GM18499 (cell line): ENCODE results near the gene WDFY2.

Source experiments
- ATAC-seq: cut with Tn5 transposase; IDR thresholded peaks from one replicate; pipeline ENCODE4 v1.9.1; 2021; ENCODE audit warnings: moderate number of reproducible peaks; ENCODE audit not compliant: insufficient read depth, unreplicated experiment

Gene WDFY2

GRCh38 chr13:51599444-51600176, 15.3 kb downstream of the WDFY2 start:
- no peak for ATAC-seq

- ATAC-seq, result no peak
These were observed 16.4 kb downstream of the WDFY2 start for GRCh38 chr13:51600703-51601102.

- no peak for ATAC-seq
These were observed 17.6 kb downstream of the WDFY2 start for GRCh38 chr13:51601601-51602565.

GRCh38 chr13:51603716-51604115, 19.5 kb downstream of the WDFY2 start:
- ATAC-seq, result no peak

GRCh38 chr13:51605698-51606097, 21.4 kb downstream of the WDFY2 start:
- ATAC-seq, result no peak

- ATAC-seq, result no peak
These were observed 22.9 kb downstream of the WDFY2 start for GRCh38 chr13:51607165-51607564.

- ATAC-seq, result no peak
These were observed 24.7 kb downstream of the WDFY2 start for GRCh38 chr13:51608857-51609406.

- no peak for ATAC-seq
These were observed 28.6 kb downstream of the WDFY2 start for GRCh38 chr13:51612867-51613266.

GRCh38 chr13:51613535-51613934, 29.3 kb downstream of the WDFY2 start:
- ATAC-seq, result no peak

- peak; percentile 54 for ATAC-seq
These were observed 30.1 kb downstream of the WDFY2 start for GRCh38 chr13:51614350-51614786.

- no peak for ATAC-seq
These were observed 34.4 kb downstream of the WDFY2 start for GRCh38 chr13:51618626-51619025.

- ATAC-seq, result no peak
These were observed 35.4 kb downstream of the WDFY2 start for GRCh38 chr13:51619614-51620013.

GRCh38 chr13:51620165-51620983, 36.1 kb downstream of the WDFY2 start:
- ATAC-seq, result no peak

GRCh38 chr13:51621602-51622001, 37.3 kb downstream of the WDFY2 start:
- no peak for ATAC-seq

GRCh38 chr13:51623473-51623872, 39.2 kb downstream of the WDFY2 start:
- no peak for ATAC-seq

GRCh38 chr13:51624207-51624606, 39.9 kb downstream of the WDFY2 start:
- no peak for ATAC-seq

- ATAC-seq, result no peak
These were observed 40.6 kb downstream of the WDFY2 start for GRCh38 chr13:51624695-51625345.

- no peak for ATAC-seq
These were observed 41.5 kb downstream of the WDFY2 start for GRCh38 chr13:51625555-51626345.

- ATAC-seq, result no peak
These were observed 42.5 kb downstream of the WDFY2 start for GRCh38 chr13:51626749-51627148.
